HEK293 (cell line): Measurements from ENCODE around the gene SIRT4.

ENCODE experiments used
- CTCF ChIA-PET: fragments of 350-600 bp; formaldehyde crosslinking; extraction: SDS; loops from one replicate; lab custom pipeline; 2021; ENCODE audit warnings: antibody characterized with exemption; lab: Yijun Ruan, JAX
- POLR2A ChIA-PET: fragments of 300-600 bp; formaldehyde crosslinking; extraction: SDS; loops from one replicate; lab custom pipeline; 2020; ENCODE audit warnings: antibody characterized with exemption, inconsistent platforms; lab: Yijun Ruan, JAX
- H3K27ac ChIP-seq: fragments of 200-500 bp; sonication (Bioruptor generic); 2 replicates; pipeline ENCODE4 v1.5.1; 2014; ENCODE audit warnings: low read depth, low read length, control low read depth, inconsistent platforms; ENCODE audit errors: extremely low read depth
- H3K36me3 ChIP-seq, 2 experiments: fragments of 200-500 bp in 1 of 2; sonication (Bioruptor generic) in 1 of 2; 1 replicate in 1 of 2; 2 replicates in 1 of 2; pipeline ENCODE4 v1.5.1; 2014 to 2017; ENCODE audit warnings: inconsistent platforms in 2 of 2, low read length in 2 of 2; ENCODE audit not compliant: control insufficient read depth in 2 of 2, insufficient read depth in 1 of 2
- H3K4me1 ChIP-seq: fragments of 200-500 bp; sonication (Bioruptor generic); 2 replicates; pipeline ENCODE4 v1.5.1; 2014; ENCODE audit warnings: mild to moderate bottlenecking, low read length, inconsistent platforms; ENCODE audit not compliant: control insufficient read depth, insufficient read depth
- H3K4me3 ChIP-seq: 2 replicates; pipeline ENCODE4 v1.5.1; 2011; ENCODE audit warnings: low read depth, mild to moderate bottlenecking, control low read depth, low read length, moderate library complexity
- H3K9me3 ChIP-seq: fragments of 200-500 bp; sonication (Bioruptor generic); 2 replicates; pipeline ENCODE4 v1.5.1; 2014; ENCODE audit warnings: low read depth, low read length, inconsistent platforms; ENCODE audit not compliant: control insufficient read depth, insufficient read depth
- BCL11A ChIP-seq: fragments of 450-650 bp; formaldehyde crosslinking; IDR thresholded peaks from 2 replicates; pipeline ENCODE4 v1.5.1; 2016; ENCODE audit warnings: low read depth, missing biosample characterization, missing genetic modification characterization
- RBAK ChIP-seq: fragments of 450-650 bp; formaldehyde crosslinking; IDR thresholded peaks from 2 replicates; pipeline ENCODE4 v1.5.1; 2016; ENCODE audit warnings: missing biosample characterization, missing genetic modification characterization
- ZNF10 ChIP-seq: fragments of 450-650 bp; formaldehyde crosslinking; IDR thresholded peaks from 2 replicates; pipeline ENCODE4 v1.5.1; 2017; ENCODE audit warnings: missing biosample characterization, missing genetic modification characterization
- ZNF341 ChIP-seq: fragments of 450-650 bp; formaldehyde crosslinking; IDR thresholded peaks from 2 replicates; pipeline ENCODE4; 2016; ENCODE audit warnings: low read depth, missing biosample characterization, missing genetic modification characterization
- ZNF76 ChIP-seq: fragments of 450-650 bp; formaldehyde crosslinking; IDR thresholded peaks from 2 replicates; pipeline ENCODE4; 2016; ENCODE audit warnings: low read depth, missing biosample characterization, missing genetic modification characterization, borderline replicate concordance

Gene SIRT4

GRCh38 chr12:120361506-120362208 is 59.5 kb downstream of the SIRT4 start:
- H3K36me3 ChIP-seq, result peaks cover 8 to 94% of the 10 kb centered on the region in 2 experiments
- no peaks in the 10 kb centered on the region for H3K9me3 ChIP-seq
- H3K27ac ChIP-seq, result no peak overlapping the region
- POLR2A ChIA-PET, result interaction anchor here (1.7 kb wide), 1 partner anchor 101 kb away, joined by 3 read pairs; no protein-coding TSS in a partner anchor
- no peak for TF ChIP-seq ZNF341 (tag by site-specific recombination)
- TF ChIP-seq BCL11A, result no peak
- TF ChIP-seq RBAK (tag by site-specific recombination), result no peak
- no peak for TF ChIP-seq ZNF76 (tag by site-specific recombination)
- TF ChIP-seq ZNF10 (tag by site-specific recombination), result no peak
- CTCF ChIA-PET, result interaction anchor here (1.1 kb wide), 1 partner anchor 35 kb away, joined by 3 read pairs; the partner anchor contains the start of gene PLA2G1B
- no peak overlapping the region for H3K4me3 ChIP-seq
- no peaks in the 10 kb centered on the region for H3K4me1 ChIP-seq
